Caco-2 (cell line): ENCODE data around the gene SLC9A1. TPM values are rescaled to one million over a fixed set of nuclear protein-coding genes. Genes with fewer than 3 reads are reported as not detected.

Source experiments
- BruUV-seq: library from RNA; stranded (reverse); fragments of 400-500 nt; replicated peaks from 2 replicates; lab custom pipeline; 2021; lab: Mats Ljungman, UMichigan
- CTCF ChIA-PET: fragments of 300-600 bp; sonication (Branson Sonifier 250); formaldehyde crosslinking; loops from one replicate; lab custom pipeline; 2022; ENCODE audit warnings: antibody characterized with exemption; lab: Charles Lee
- POLR2A ChIA-PET: fragments of 300-600 bp; sonication (Branson Sonifier 250); formaldehyde crosslinking; loops from one replicate; lab custom pipeline; 2022; ENCODE audit warnings: antibody characterized with exemption; lab: Charles Lee
- DNase-seq, 2 experiments: peaks; one replicate each; pipeline versions ENCODE4 v3.0.0 to v3.0.0-alpha.2; 2020 to 2022
- H3K27me3 ChIP-seq: replicated peaks from 2 replicates; pipeline ENCODE4 v1.6.0; 2011; ENCODE audit warnings: low read length; ENCODE audit not compliant: control insufficient read depth, insufficient read depth
- H3K36me3 ChIP-seq: 2 replicates; pipeline ENCODE4 v1.5.1; 2011; ENCODE audit warnings: low read length; ENCODE audit not compliant: control insufficient read depth, insufficient read depth
- H3K4me1 ChIP-seq: fragments of 250-450 bp; sonication (Bioruptor Pico); 2 replicates; pipeline ENCODE4 v1.5.1; 2020; ENCODE audit warnings: mild to moderate bottlenecking
- H3K4me3 ChIP-seq: 2 replicates; pipeline ENCODE4 v1.5.1; 2011; ENCODE audit warnings: low read depth, mild to moderate bottlenecking, control low read depth, low read length
- H3K9me3 ChIP-seq: fragments of 250-450 bp; sonication (Bioruptor Pico); 2 replicates; pipeline ENCODE4 v1.5.1; 2020; ENCODE audit warnings: mild to moderate bottlenecking, moderate library complexity
- H3K27ac Mint-ChIP-seq: one replicate; pipeline ENCODE4 v1.8.0; 2022; ENCODE audit warnings: mixed read lengths; ENCODE audit not compliant: unreplicated experiment
- H3K27me3 Mint-ChIP-seq: one replicate; pipeline ENCODE4 v1.8.0; 2022; ENCODE audit warnings: mixed read lengths; ENCODE audit not compliant: insufficient read depth, unreplicated experiment
- H3K36me3 Mint-ChIP-seq: one replicate; pipeline ENCODE4 v1.8.0; 2022; ENCODE audit warnings: mild to moderate bottlenecking, mixed read lengths; ENCODE audit not compliant: insufficient read depth, unreplicated experiment
- H3K4me1 Mint-ChIP-seq: one replicate; pipeline ENCODE4 v1.8.0; 2022; ENCODE audit warnings: low read depth, mixed read lengths; ENCODE audit not compliant: unreplicated experiment
- H3K4me3 Mint-ChIP-seq: one replicate; pipeline ENCODE4 v1.8.0; 2022; ENCODE audit warnings: mild to moderate bottlenecking, moderate library complexity, mixed read lengths; ENCODE audit not compliant: unreplicated experiment
- H3K9me3 Mint-ChIP-seq: one replicate; pipeline ENCODE4 v1.8.0; 2022; ENCODE audit warnings: mixed read lengths; ENCODE audit not compliant: unreplicated experiment
- intact Hi-C: fragments of 100-400 bp; cut with micrococcal nuclease; formaldehyde crosslinking; loops from one replicate; pipeline ENCODE4 v1.10.0; 2022; ENCODE audit not compliant: unreplicated experiment
- total RNA-seq: library from RNA; stranded (reverse); gene quantifications from 2 replicates; pipeline ENCODE4 v1.2.3, GENCODE V29; 2022
- TF ChIP-seq, protein P1 (sequence below), 2 experiments: fragments of 200-600 bp in 1 of 2; IDR thresholded peaks; 1 replicate in 1 of 2; 2 replicates in 1 of 2; pipeline versions ENCODE4 v1.5.1 to v1.8.0; 2011 to 2022; ENCODE audit warnings: antibody characterized with exemption in 1 of 2, control low read depth in 1 of 2, inconsistent platforms in 1 of 2, low read depth in 1 of 2, low read length in 1 of 2, mild to moderate bottlenecking in 1 of 2, moderate library complexity in 1 of 2; ENCODE audit not compliant: insufficient read depth in 1 of 2, severe bottlenecking in 1 of 2, unreplicated experiment in 1 of 2

Gene SLC9A1
- total RNA-seq, 1 experiment from 2014 or later = 28.9 TPM

DNA sequence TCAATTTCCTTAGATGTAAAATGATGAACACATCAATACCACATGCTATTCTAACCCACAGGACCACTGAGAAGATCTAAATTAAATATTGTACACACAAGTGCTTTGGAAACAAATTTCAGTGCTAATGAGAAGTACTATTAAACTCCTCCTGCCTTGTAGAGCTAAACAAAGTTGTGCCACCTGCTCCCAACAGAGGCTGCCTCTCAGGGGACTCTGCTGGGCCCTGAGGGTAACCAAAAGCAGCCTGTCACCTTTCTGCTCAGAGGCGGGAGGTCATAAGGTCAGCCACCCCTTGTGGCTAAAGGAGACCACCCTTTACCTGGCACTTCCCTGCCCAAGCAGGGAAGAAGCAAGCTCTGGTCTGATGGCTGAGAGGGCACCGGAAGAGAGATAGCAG, 6.3 kb downstream of the SLC9A1 start:
- TF ChIP-seq, protein P1, sequence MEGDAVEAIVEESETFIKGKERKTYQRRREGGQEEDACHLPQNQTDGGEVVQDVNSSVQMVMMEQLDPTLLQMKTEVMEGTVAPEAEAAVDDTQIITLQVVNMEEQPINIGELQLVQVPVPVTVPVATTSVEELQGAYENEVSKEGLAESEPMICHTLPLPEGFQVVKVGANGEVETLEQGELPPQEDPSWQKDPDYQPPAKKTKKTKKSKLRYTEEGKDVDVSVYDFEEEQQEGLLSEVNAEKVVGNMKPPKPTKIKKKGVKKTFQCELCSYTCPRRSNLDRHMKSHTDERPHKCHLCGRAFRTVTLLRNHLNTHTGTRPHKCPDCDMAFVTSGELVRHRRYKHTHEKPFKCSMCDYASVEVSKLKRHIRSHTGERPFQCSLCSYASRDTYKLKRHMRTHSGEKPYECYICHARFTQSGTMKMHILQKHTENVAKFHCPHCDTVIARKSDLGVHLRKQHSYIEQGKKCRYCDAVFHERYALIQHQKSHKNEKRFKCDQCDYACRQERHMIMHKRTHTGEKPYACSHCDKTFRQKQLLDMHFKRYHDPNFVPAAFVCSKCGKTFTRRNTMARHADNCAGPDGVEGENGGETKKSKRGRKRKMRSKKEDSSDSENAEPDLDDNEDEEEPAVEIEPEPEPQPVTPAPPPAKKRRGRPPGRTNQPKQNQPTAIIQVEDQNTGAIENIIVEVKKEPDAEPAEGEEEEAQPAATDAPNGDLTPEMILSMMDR (IDR thresholded peaks at IDR 0.05; ENCODE audit: insufficient read depth in 1 of 2, low read depth in 1 of 2, low read length in 1 of 2, severe bottlenecking in 1 of 2, unreplicated experiment in 1 of 2) = no peak
- intact Hi-C loops = no loop called here
- no TSS peak for BruUV-seq
- Histone ChIP-seq H3K36me3 (no peaks in the 10 kb centered on the region; the same call in 1 of the 2 replicates), H3K4me3 (no peak overlapping the region), H3K9me3 (no peaks in the 10 kb centered on the region), H3K4me1 (peaks cover 12% of the 10 kb centered on the region), H3K27me3 (no peaks in the 10 kb centered on the region)
- no peaks in the 10 kb centered on the region for H3K27me3 Mint-ChIP-seq
- no peak overlapping the region for H3K27ac Mint-ChIP-seq
- H3K4me1 Mint-ChIP-seq = peaks cover 34% of the 10 kb centered on the region
- no peak for DNase-seq
- no peak overlapping the region for H3K4me3 Mint-ChIP-seq
- CTCF ChIA-PET = no interaction called here
- POLR2A ChIA-PET = no interaction called here
- H3K9me3 Mint-ChIP-seq = no peaks in the 10 kb centered on the region
- H3K36me3 Mint-ChIP-seq = peaks cover 6% of the 10 kb centered on the region

DNA sequence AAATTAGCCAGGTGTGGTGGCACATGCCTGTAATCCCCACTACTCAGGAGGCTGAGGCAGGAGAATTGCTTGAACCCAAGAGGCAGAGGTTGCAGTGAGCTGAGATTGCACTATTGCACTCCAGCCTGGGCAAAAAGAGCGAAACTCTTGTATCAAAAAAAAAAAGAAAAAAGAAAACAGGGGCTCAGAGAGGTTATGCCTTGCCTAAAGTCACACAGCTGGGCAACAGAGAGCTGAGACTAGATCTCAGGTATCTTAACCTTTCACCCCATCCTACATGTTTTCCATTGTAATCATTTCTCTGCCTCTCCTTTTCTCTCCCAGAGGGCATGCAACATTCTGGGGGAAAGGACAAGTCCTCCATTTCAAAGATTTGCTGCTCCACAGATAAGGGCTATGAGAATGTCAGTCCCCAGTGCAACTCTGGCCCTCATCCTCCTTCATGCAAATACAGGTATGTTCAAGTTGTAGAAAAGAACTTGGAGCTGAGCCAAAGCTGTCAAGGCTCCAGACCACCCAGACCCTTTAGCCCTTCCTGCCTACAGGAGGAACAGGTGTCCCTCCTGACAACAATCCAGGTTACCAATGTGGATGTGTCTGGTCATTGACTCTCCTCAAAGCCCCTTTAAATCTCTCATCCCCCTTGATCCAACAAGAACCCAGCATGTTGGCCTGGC, 6.9 kb downstream of the SLC9A1 start:
- H3K9me3 ChIP-seq = no peaks in the 10 kb centered on the region
- DNase-seq = no peak
- no TSS peak for BruUV-seq
- Mint-ChIP-seq H3K9me3 (no peaks in the 10 kb centered on the region), H3K4me1 (peaks cover 33% of the 10 kb centered on the region), H3K36me3 (peaks cover 6% of the 10 kb centered on the region), H3K27me3 (no peaks in the 10 kb centered on the region), H3K27ac (no peak overlapping the region), H3K4me3 (no peak overlapping the region)
- no peaks in the 10 kb centered on the region; the same call in 1 of the 2 replicates for H3K36me3 ChIP-seq
- H3K27me3 ChIP-seq = no peaks in the 10 kb centered on the region
- ChIA-PET CTCF (no interaction called here), POLR2A (no interaction called here)
- intact Hi-C loops = no loop called here
- H3K4me3 ChIP-seq = no peak overlapping the region
- H3K4me1 ChIP-seq = peaks cover 18% of the 10 kb centered on the region
- TF ChIP-seq, protein P1 (IDR thresholded peaks at IDR 0.05; ENCODE audit: insufficient read depth in 1 of 2, low read depth in 1 of 2, low read length in 1 of 2, severe bottlenecking in 1 of 2, unreplicated experiment in 1 of 2) = no peak

DNA sequence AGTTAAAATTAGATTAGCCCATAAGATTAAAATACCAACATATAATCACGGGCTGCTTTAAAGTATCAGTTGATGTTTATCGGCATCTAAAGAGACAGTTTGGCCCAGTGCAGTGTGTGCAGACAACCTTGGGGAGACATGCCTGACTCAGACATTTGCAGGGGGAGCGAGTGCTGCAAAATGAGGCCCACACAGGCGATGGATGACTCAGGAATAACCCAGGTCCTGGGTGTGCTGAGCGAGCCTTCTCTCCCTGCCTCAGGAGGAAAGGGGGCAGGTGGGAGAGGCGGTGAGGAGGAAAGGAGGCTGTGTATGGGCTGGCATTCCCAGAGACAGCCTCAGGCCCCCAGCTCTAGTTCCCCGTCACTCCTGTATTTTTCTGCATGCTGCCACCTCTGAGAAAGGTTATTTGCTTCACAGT, 9.0 kb downstream of the SLC9A1 start:
- H3K4me3 ChIP-seq = no peak overlapping the region
- Mint-ChIP-seq H3K27ac (no peak overlapping the region), H3K4me3 (no peak overlapping the region), H3K36me3 (peaks cover 6% of the 10 kb centered on the region), H3K27me3 (no peaks in the 10 kb centered on the region), H3K9me3 (no peaks in the 10 kb centered on the region), H3K4me1 (peaks cover 36% of the 10 kb centered on the region)
- ChIA-PET CTCF (interaction anchor here (1.7 kb wide), 1 partner anchor 9 kb away, joined by 9 read pairs; the partner anchor contains the start of gene SLC9A1), POLR2A (interaction anchor here (0.6 to 1.2 kb wide), 3 partner anchors 8 to 237 kb away, joined by 3 to 7 read pairs (median 5); partner anchors contain the start of gene SLC9A1)
- no peaks in the 10 kb centered on the region; the same call in 1 of the 2 replicates for H3K36me3 ChIP-seq
- DNase-seq = no peak
- intact Hi-C loops = no loop called here
- H3K9me3 ChIP-seq = no peaks in the 10 kb centered on the region
- no TSS peak for BruUV-seq
- TF ChIP-seq, protein P1 (IDR thresholded peaks at IDR 0.05; ENCODE audit: insufficient read depth in 1 of 2, low read depth in 1 of 2, low read length in 1 of 2, severe bottlenecking in 1 of 2, unreplicated experiment in 1 of 2) = no peak
- peaks cover 18% of the 10 kb centered on the region for H3K4me1 ChIP-seq
- no peaks in the 10 kb centered on the region for H3K27me3 ChIP-seq
